Measurements from ENCODE around the gene GPD1.
"Not testable (repeated sequence)": the region's sequence is repeated elsewhere in the genome, so short reads cannot be mapped to it uniquely, and the experiment has no call there.

Gene GPD1

GRCh38 chr12:50120521-50120920 lies 16.7 kb downstream of the GPD1 start:
- in situ Hi-C loops (cut with MboI; ENCODE audit: low sequenced_read_pairs), result no loop called here

GRCh38 chr12:50120953-50121352 lies 17.1 kb downstream of the GPD1 start:
- in situ Hi-C loops (cut with MboI; ENCODE audit: low sequenced_read_pairs), result no loop called here

GRCh38 chr12:50121641-50122040 lies 17.8 kb downstream of the GPD1 start:
- in situ Hi-C loops (cut with MboI; ENCODE audit: low sequenced_read_pairs), result no loop called here

- in situ Hi-C loops (cut with MboI; ENCODE audit: low sequenced_read_pairs), result no loop called here
Observed at GRCh38 chr12:50123203-50123602, 19.4 kb downstream of the GPD1 start.

GRCh38 chr12:50127546-50127945 lies 23.7 kb downstream of the GPD1 start:
- in situ Hi-C loops (cut with MboI; ENCODE audit: low sequenced_read_pairs), result no loop called here

- in situ Hi-C loops (cut with MboI; ENCODE audit: low sequenced_read_pairs), result no loop called here
Observed at GRCh38 chr12:50129290-50129689, 25.5 kb downstream of the GPD1 start.

GRCh38 chr12:50132505-50133135 lies 28.8 kb downstream of the GPD1 start:
- in situ Hi-C loops (cut with MboI; ENCODE audit: low sequenced_read_pairs), result no loop called here

- in situ Hi-C loops (cut with MboI; ENCODE audit: low sequenced_read_pairs), result no loop called here
Observed at GRCh38 chr12:50142993-50143392, 39.2 kb downstream of the GPD1 start.

GRCh38 chr12:50145439-50145838 lies 41.6 kb downstream of the GPD1 start:
- in situ Hi-C loops (cut with MboI; ENCODE audit: low sequenced_read_pairs), result no loop called here

GRCh38 chr12:50147281-50147680 lies 43.5 kb downstream of the GPD1 start:
- in situ Hi-C loops (cut with MboI; ENCODE audit: low sequenced_read_pairs), result no loop called here

GRCh38 chr12:50148011-50148410 lies 44.2 kb downstream of the GPD1 start:
- in situ Hi-C loops (cut with MboI; ENCODE audit: low sequenced_read_pairs), result not testable (repeated sequence)

GRCh38 chr12:50149311-50149710 lies 45.5 kb downstream of the GPD1 start:
- in situ Hi-C loops (cut with MboI; ENCODE audit: low sequenced_read_pairs), result no loop called here

- in situ Hi-C loops (cut with MboI; ENCODE audit: low sequenced_read_pairs), result no loop called here
Observed at GRCh38 chr12:50151047-50151687, 47.4 kb downstream of the GPD1 start.

- in situ Hi-C loops (cut with MboI; ENCODE audit: low sequenced_read_pairs), result not testable (repeated sequence)
Observed at GRCh38 chr12:50154947-50155346, 51.1 kb downstream of the GPD1 start.

- in situ Hi-C loops (cut with MboI; ENCODE audit: low sequenced_read_pairs), result no loop called here
Observed at GRCh38 chr12:50156641-50157040, 52.8 kb downstream of the GPD1 start.

- in situ Hi-C loops (cut with MboI; ENCODE audit: low sequenced_read_pairs), result no loop called here
Observed at GRCh38 chr12:50157259-50157658, 53.5 kb downstream of the GPD1 start.

- in situ Hi-C loops (cut with MboI; ENCODE audit: low sequenced_read_pairs), result no loop called here
Observed at GRCh38 chr12:50160643-50161042, 56.8 kb downstream of the GPD1 start.
